ENCODE results near the gene CCDC24. TPM values are rescaled to one million over a fixed set of nuclear protein-coding genes. Genes with fewer than 3 reads are reported as not detected.

CCDC24 gene
- total and polyA plus RNA-seq, 2 donors (not counting 1 experiment from before 2014, with no cell fraction given), result 0.94 to 3.5 TPM

- Histone ChIP-seq H3K4me1 (ENCODE audit: control insufficient read depth, extremely low read depth, insufficient read depth, low read length) (peaks cover 3% of the 10 kb centered on the region), H3K27ac (ENCODE audit: insufficient read depth, low read length) (peak overlapping the region; percentile 98), H3K4me3 (replicated peaks in 1 of 4; ENCODE audit: control extremely low read depth in 1 of 4, insufficient read depth in 1 of 4, low read depth in 3 of 4, low read length in 4 of 4) (peak overlapping the region; percentile 56 to 96 (median 79)), H2AFZ (ENCODE audit: low read length) (peak overlapping the region; percentile 85), H3K79me2 (ENCODE audit: control insufficient read depth, insufficient read depth, low read length) (peaks cover 17% of the 10 kb centered on the region), H4K20me1 (ENCODE audit: control insufficient read depth, extremely low read depth, insufficient read depth, low read length) (no peaks in the 10 kb centered on the region), H3K4me2 (ENCODE audit: extremely low read depth, insufficient read depth, low read length) (peak overlapping the region; percentile 95), H3K9me3 (ENCODE audit: control insufficient read depth, insufficient read depth, low read depth, low read length) (no peaks in the 10 kb centered on the region), H3K36me3 (ENCODE audit: control insufficient read depth, insufficient read depth, low read length) (peaks cover 2% of the 10 kb centered on the region), H3K27me3 (ENCODE audit: control insufficient read depth, insufficient read depth, low read length) (no peaks in the 10 kb centered on the region), H3K9ac (ENCODE audit: insufficient read depth, low read length) (peak overlapping the region; percentile 99)
- TF ChIP-seq CTCF (conservative IDR thresholded peaks at IDR 0.05 in 1 of 2, IDR thresholded peaks at IDR 0.05 in 1 of 2; ENCODE audit: low read depth in 1 of 2, low read length in 2 of 2) (no peak), EZH2 (IDR thresholded peaks at IDR 0.05; ENCODE audit: low read length, missing control alignments) (no peak)
- no peak for DNase-seq (ENCODE audit: low read depth in 2 of 2)
Observed at GRCh38 chr1:43947061-43947873, 44.1 kb upstream of the CCDC24 start.

- Histone ChIP-seq H2AFZ (ENCODE audit: low read length) (no peak overlapping the region), H3K27me3 (ENCODE audit: control insufficient read depth, insufficient read depth, low read length) (no peaks in the 10 kb centered on the region), H4K20me1 (ENCODE audit: control insufficient read depth, extremely low read depth, insufficient read depth, low read length) (no peaks in the 10 kb centered on the region), H3K9ac (ENCODE audit: insufficient read depth, low read length) (peak overlapping the region; percentile 99), H3K4me3 (replicated peaks in 1 of 4; ENCODE audit: control extremely low read depth in 1 of 4, insufficient read depth in 1 of 4, low read depth in 3 of 4, low read length in 4 of 4) (peak overlapping the region; percentile 56 to 96 (median 79)), H3K4me2 (ENCODE audit: extremely low read depth, insufficient read depth, low read length) (peak overlapping the region; percentile 95), H3K4me1 (ENCODE audit: control insufficient read depth, extremely low read depth, insufficient read depth, low read length) (peaks cover 3% of the 10 kb centered on the region), H3K36me3 (ENCODE audit: control insufficient read depth, insufficient read depth, low read length) (peaks cover 2% of the 10 kb centered on the region), H3K9me3 (ENCODE audit: control insufficient read depth, insufficient read depth, low read depth, low read length) (no peaks in the 10 kb centered on the region), H3K27ac (ENCODE audit: insufficient read depth, low read length) (no peak overlapping the region), H3K79me2 (ENCODE audit: control insufficient read depth, insufficient read depth, low read length) (peaks cover 18% of the 10 kb centered on the region)
- DNase-seq (ENCODE audit: low read depth in 2 of 2), result no peak
- no peak for TF ChIP-seq EZH2 (IDR thresholded peaks at IDR 0.05; ENCODE audit: low read length, missing control alignments)
- TF ChIP-seq CTCF (conservative IDR thresholded peaks at IDR 0.05 in 1 of 2, IDR thresholded peaks at IDR 0.05 in 1 of 2; ENCODE audit: low read depth in 1 of 2, low read length in 2 of 2), result no peak
Observed at GRCh38 chr1:43947874-43948437, 43.4 kb upstream of the CCDC24 start.

GRCh38 chr1:43949678-43950077, 41.7 kb upstream of the CCDC24 start:
- TF ChIP-seq EZH2 (IDR thresholded peaks at IDR 0.05; ENCODE audit: low read length, missing control alignments) (no peak), CTCF (conservative IDR thresholded peaks at IDR 0.05 in 1 of 2, IDR thresholded peaks at IDR 0.05 in 1 of 2; ENCODE audit: low read depth in 1 of 2, low read length in 2 of 2) (no peak)
- Histone ChIP-seq H2AFZ (ENCODE audit: low read length) (no peak overlapping the region), H3K9ac (ENCODE audit: insufficient read depth, low read length) (no peak overlapping the region), H3K4me3 (replicated peaks in 1 of 4; ENCODE audit: control extremely low read depth in 1 of 4, insufficient read depth in 1 of 4, low read depth in 3 of 4, low read length in 4 of 4) (no peak overlapping the region), H4K20me1 (ENCODE audit: control insufficient read depth, extremely low read depth, insufficient read depth, low read length) (no peaks in the 10 kb centered on the region), H3K4me2 (ENCODE audit: extremely low read depth, insufficient read depth, low read length) (no peak overlapping the region), H3K4me1 (ENCODE audit: control insufficient read depth, extremely low read depth, insufficient read depth, low read length) (peaks cover 3% of the 10 kb centered on the region), H3K9me3 (ENCODE audit: control insufficient read depth, insufficient read depth, low read depth, low read length) (no peaks in the 10 kb centered on the region), H3K36me3 (ENCODE audit: control insufficient read depth, insufficient read depth, low read length) (peaks cover 2% of the 10 kb centered on the region), H3K27ac (ENCODE audit: insufficient read depth, low read length) (no peak overlapping the region), H3K27me3 (ENCODE audit: control insufficient read depth, insufficient read depth, low read length) (no peaks in the 10 kb centered on the region), H3K79me2 (ENCODE audit: control insufficient read depth, insufficient read depth, low read length) (peaks cover 19% of the 10 kb centered on the region)
- DNase-seq (ENCODE audit: low read depth in 2 of 2), result no peak
